Hepatocyte (in vitro differentiated cells): ENCODE data around the gene PTPRN2. TPM values are rescaled to one million over a fixed set of nuclear protein-coding genes. Genes with fewer than 3 reads are reported as not detected.

Source experiments
- DNase-seq: peaks from one replicate; pipeline ENCODE4 v3.0.0-alpha.2; 2016; ENCODE audit warnings: low spot score
- H2AFZ ChIP-seq: fragments of 200-600 bp; sonication (generic); 2 replicates; pipeline ENCODE4 v1.6.0; 2016; ENCODE audit warnings: antibody characterized with exemption, mild to moderate bottlenecking
- H3K27ac ChIP-seq: fragments of 200-600 bp; sonication (generic); 2 replicates; pipeline ENCODE4 v1.5.1; 2016; ENCODE audit warnings: mild to moderate bottlenecking
- H3K27me3 ChIP-seq: fragments of 200-600 bp; sonication (generic); 2 replicates; pipeline ENCODE4 v1.6.1; 2016
- H3K36me3 ChIP-seq: fragments of 200-600 bp; sonication (generic); replicated peaks from 2 replicates; pipeline ENCODE4 v1.5.1; 2016; ENCODE audit warnings: low read depth; ENCODE audit not compliant: insufficient read depth
- H3K4me1 ChIP-seq: fragments of 200-600 bp; sonication (generic); 2 replicates; pipeline ENCODE4 v1.5.1; 2016; ENCODE audit warnings: mild to moderate bottlenecking, moderate library complexity; ENCODE audit not compliant: insufficient read depth
- H3K4me2 ChIP-seq: fragments of 200-600 bp; sonication (generic); 2 replicates; pipeline ENCODE4 v1.6.0; 2016
- H3K4me3 ChIP-seq: fragments of 200-600 bp; sonication (generic); 2 replicates; pipeline ENCODE4 v1.5.1; 2016; ENCODE audit warnings: mild to moderate bottlenecking
- H3K79me2 ChIP-seq: fragments of 200-600 bp; sonication (generic); 2 replicates; pipeline ENCODE4 v1.6.0; 2017; ENCODE audit warnings: mild to moderate bottlenecking
- H3K9me2 ChIP-seq: fragments of 200-600 bp; sonication (generic); replicated peaks from 2 replicates; pipeline ENCODE4 v1.6.0; 2017; ENCODE audit warnings: mild to moderate bottlenecking; ENCODE audit not compliant: insufficient read depth
- H3K9me3 ChIP-seq: fragments of 200-600 bp; sonication (generic); 2 replicates; pipeline ENCODE4 v1.5.1; 2016; ENCODE audit warnings: low read depth, mild to moderate bottlenecking
- H4K20me1 ChIP-seq: fragments of 200-600 bp; sonication (generic); 2 replicates; pipeline ENCODE4 v1.6.0; 2016; ENCODE audit warnings: mild to moderate bottlenecking; ENCODE audit not compliant: insufficient read depth, poor library complexity, severe bottlenecking
- EZH2 ChIP-seq: fragments of 200-600 bp; sonication (generic); IDR thresholded peaks from 2 replicates; pipeline ENCODE4 v1.6.1; 2016; ENCODE audit warnings: antibody characterized with exemption, mild to moderate bottlenecking, borderline replicate concordance
- EZH2phosphoT487 ChIP-seq: fragments of 200-600 bp; sonication (generic); IDR thresholded peaks from one replicate; pipeline ENCODE4 v1.6.1; 2018; ENCODE audit warnings: antibody characterized with exemption, mild to moderate bottlenecking, low read depth, moderate library complexity; ENCODE audit not compliant: unreplicated experiment, severe bottlenecking
- WGBS: methylation state at CpG from one replicate; pipeline ENCODE4 v1.1.6; 2016; ENCODE audit warnings: low lambda C conversion rate; ENCODE audit errors: missing lambda C conversion rate; 5-methylcytosine and 5-hydroxymethylcytosine counted together
- polyA plus RNA-seq: library from polyadenylated mRNA; unstranded; fragments of >200 nt; fragmentation: Nextera tagmentation; extraction: Ambion mirVana; gene quantifications from 2 replicates; pipeline ENCODE4 v1.2.1, GENCODE V29; 2016
- total RNA-seq: library from RNA; depleted of rRNA; stranded (reverse); fragments of >200 nt; gene quantifications from 2 replicates; pipeline ENCODE4 v1.2.3, GENCODE V29; 2014
- TF ChIP-seq, protein P1 (sequence below): fragments of 200-600 bp; sonication (generic); IDR thresholded peaks from 2 replicates; pipeline ENCODE4 v1.5.1; 2016; ENCODE audit warnings: antibody characterized with exemption, mild to moderate bottlenecking; ENCODE audit not compliant: poor library complexity

Gene PTPRN2
- total and polyA plus RNA-seq, 2 experiments from 2014 or later = 2.1 to 3.3 TPM

DNA sequence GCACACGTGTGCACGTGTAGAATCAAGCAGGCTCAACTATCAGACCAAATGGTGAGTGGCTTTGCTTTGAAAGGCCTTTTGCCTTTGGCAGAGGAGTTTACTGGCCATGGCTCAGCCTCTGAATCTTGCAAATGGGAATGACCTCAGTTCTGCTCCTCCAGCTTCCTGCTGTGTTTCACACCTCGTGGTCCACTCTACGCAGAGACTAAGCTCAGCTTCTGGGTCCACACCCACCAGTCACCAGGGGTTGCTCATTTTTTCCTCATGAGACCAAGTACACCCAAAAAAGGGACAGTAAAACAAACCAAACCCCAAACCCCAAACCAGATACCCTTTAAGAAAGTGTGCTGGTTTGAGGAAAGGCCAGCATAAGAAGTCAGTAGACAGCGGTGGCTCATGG, 1014.4 kb downstream of the PTPRN2 start:
- Histone ChIP-seq H3K4me1 (no peaks in the 10 kb centered on the region), H3K36me3 (no peaks in the 10 kb centered on the region), H3K9me3 (no peaks in the 10 kb centered on the region), H3K4me3 (no peak overlapping the region), H3K27ac (no peak overlapping the region), H3K79me2 (no peaks in the 10 kb centered on the region), H3K9me2 (no peaks in the 10 kb centered on the region), H2AFZ (no peak overlapping the region), H4K20me1 (no peaks in the 10 kb centered on the region), H3K27me3 (no peaks in the 10 kb centered on the region), H3K4me2 (no peak overlapping the region)
- TF ChIP-seq, protein P1, sequence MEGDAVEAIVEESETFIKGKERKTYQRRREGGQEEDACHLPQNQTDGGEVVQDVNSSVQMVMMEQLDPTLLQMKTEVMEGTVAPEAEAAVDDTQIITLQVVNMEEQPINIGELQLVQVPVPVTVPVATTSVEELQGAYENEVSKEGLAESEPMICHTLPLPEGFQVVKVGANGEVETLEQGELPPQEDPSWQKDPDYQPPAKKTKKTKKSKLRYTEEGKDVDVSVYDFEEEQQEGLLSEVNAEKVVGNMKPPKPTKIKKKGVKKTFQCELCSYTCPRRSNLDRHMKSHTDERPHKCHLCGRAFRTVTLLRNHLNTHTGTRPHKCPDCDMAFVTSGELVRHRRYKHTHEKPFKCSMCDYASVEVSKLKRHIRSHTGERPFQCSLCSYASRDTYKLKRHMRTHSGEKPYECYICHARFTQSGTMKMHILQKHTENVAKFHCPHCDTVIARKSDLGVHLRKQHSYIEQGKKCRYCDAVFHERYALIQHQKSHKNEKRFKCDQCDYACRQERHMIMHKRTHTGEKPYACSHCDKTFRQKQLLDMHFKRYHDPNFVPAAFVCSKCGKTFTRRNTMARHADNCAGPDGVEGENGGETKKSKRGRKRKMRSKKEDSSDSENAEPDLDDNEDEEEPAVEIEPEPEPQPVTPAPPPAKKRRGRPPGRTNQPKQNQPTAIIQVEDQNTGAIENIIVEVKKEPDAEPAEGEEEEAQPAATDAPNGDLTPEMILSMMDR = no peak
- TF ChIP-seq EZH2phosphoT487 (no peak), EZH2 (no peak)
- 97% methylated on average over 5 of the region's 5 CpGs for WGBS
- no peak for DNase-seq

DNA sequence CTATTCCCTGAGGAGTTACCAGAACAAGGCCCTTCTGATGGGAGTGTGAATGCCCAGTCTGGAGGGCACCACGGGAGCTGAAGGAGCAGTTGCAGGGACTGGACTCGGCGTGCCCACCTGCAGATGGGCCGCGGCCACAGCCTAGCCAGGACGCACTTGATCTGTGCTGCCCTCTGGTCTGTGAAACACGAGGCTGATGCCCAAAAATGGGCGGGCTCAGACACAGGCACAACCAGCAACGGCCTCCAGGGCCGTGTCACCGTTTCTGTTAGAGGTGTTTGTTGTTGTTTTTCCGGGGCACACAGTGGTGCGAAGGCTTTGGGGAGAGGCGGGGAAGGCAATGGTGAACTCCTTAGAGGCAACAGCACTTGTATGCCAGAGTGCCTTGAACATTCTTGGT, 1015.0 kb downstream of the PTPRN2 start:
- no peaks in the 10 kb centered on the region for H3K9me3 ChIP-seq
- H3K9me2 ChIP-seq = no peaks in the 10 kb centered on the region
- no peaks in the 10 kb centered on the region for H4K20me1 ChIP-seq
- H3K4me1 ChIP-seq = no peaks in the 10 kb centered on the region
- H2AFZ ChIP-seq = no peak overlapping the region
- 83% methylated on average over 14 of the region's 14 CpGs for WGBS
- TF ChIP-seq, protein P1 = no peak
- TF ChIP-seq EZH2 (no peak), EZH2phosphoT487 (no peak)
- no peak overlapping the region for H3K27ac ChIP-seq
- H3K27me3 ChIP-seq = no peaks in the 10 kb centered on the region
- no peak overlapping the region for H3K4me2 ChIP-seq
- no peak overlapping the region for H3K4me3 ChIP-seq
- no peaks in the 10 kb centered on the region for H3K79me2 ChIP-seq
- no peak for DNase-seq
- H3K36me3 ChIP-seq = no peaks in the 10 kb centered on the region

DNA sequence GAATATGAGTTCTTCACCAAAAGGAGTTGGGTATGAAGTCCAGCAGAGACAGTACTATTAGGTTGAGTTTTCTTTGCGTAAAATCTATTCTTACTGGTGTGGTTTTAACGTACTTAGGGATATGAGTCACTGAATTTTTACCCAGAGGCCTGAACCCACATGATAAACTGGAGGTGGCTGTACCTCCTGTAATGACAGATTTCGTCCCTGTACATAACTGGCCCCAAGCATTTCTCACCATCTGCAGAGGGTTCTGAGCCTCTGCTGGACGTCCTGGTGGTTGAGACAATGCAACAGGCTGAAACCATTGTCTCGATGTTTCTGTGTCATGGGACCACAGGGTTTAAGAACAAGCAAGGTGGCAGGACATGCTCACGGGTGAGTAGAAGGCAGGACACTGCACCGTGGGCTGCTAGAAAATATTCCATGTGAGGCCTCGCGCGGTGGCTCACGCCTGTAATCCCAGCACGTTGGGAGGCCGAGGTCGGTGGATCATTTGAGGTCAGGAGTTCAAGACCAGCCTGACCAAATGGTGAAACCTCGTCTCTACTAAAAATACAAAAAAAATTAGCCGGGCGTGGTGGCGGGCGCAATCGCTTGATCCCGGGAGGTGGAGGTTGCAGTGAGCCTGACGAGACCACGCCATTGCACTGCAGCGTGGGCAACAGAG, 1017.0 kb downstream of the PTPRN2 start:
- no peak for DNase-seq
- H3K4me2 ChIP-seq = no peak overlapping the region

More for the DNA sequence above, 1017.0 kb downstream of the PTPRN2 start:
- Histone ChIP-seq H3K27me3 (no peaks in the 10 kb centered on the region), H3K9me3 (no peaks in the 10 kb centered on the region), H3K4me1 (no peaks in the 10 kb centered on the region), H3K9me2 (no peaks in the 10 kb centered on the region), H3K79me2 (no peaks in the 10 kb centered on the region), H4K20me1 (no peaks in the 10 kb centered on the region), H2AFZ (no peak overlapping the region), H3K4me3 (no peak overlapping the region), H3K27ac (no peak overlapping the region), H3K36me3 (no peaks in the 10 kb centered on the region)
- no peak for TF ChIP-seq EZH2
- TF ChIP-seq EZH2phosphoT487 = no peak
- TF ChIP-seq, protein P1 = no peak
- WGBS = 92% methylated on average over 24 of the region's 24 CpGs
